Measurements from ENCODE around the gene ABR. TPM values are rescaled to one million over a fixed set of nuclear protein-coding genes. Genes with fewer than 3 reads are reported as not detected.

Gene ABR
- total and polyA plus RNA-seq, 3 donors from 2014 or later: 30.6 to 52.7 (median 42.1) TPM

- WGBS, 2 donors: 88 to 89% methylated on average over 45 to 57 of the region's 57 CpGs
- TF ChIP-seq POLR2A (IDR thresholded peaks at IDR 0.05) (no peak), CTCF (IDR thresholded peaks at IDR 0.05) (no peak)
- Histone ChIP-seq H3K9me3 (no peaks in the 10 kb centered on the region), H3K27ac (no peak overlapping the region), H3K4me1 (peaks cover 11% of the 10 kb centered on the region), H3K36me3 (ENCODE audit: low read depth, missing control alignments) (no peaks in the 10 kb centered on the region), H3K27me3 (no peaks in the 10 kb centered on the region), H3K4me3 (no peak overlapping the region)
- no peak for DNase-seq
- intact Hi-C loops (cut with DNase I; ENCODE audit: low total_unique reads): no loop called here
Measured at GRCh38 chr17:1011760-1012735, 167.7 kb downstream of the ABR start.

- Histone ChIP-seq H3K4me3 (no peak overlapping the region), H3K9me3 (no peaks in the 10 kb centered on the region), H3K36me3 (ENCODE audit: low read depth, missing control alignments) (no peaks in the 10 kb centered on the region), H3K4me1 (peaks cover 14% of the 10 kb centered on the region), H3K27ac (no peak overlapping the region), H3K27me3 (no peaks in the 10 kb centered on the region)
- TF ChIP-seq POLR2A (IDR thresholded peaks at IDR 0.05): no peak
- no peak for TF ChIP-seq CTCF (IDR thresholded peaks at IDR 0.05)
- intact Hi-C loops (cut with DNase I; ENCODE audit: low total_unique reads): no loop called here
- no peak for DNase-seq
- WGBS, 2 donors: 91% methylated on average over 9 to 10 of the region's 10 CpGs
Measured at GRCh38 chr17:1011138-1011537, 168.6 kb downstream of the ABR start.

GRCh38 chr17:1010586-1010985 is 169.2 kb downstream of the ABR start:
- no peaks in the 10 kb centered on the region for H3K36me3 ChIP-seq (ENCODE audit: low read depth, missing control alignments)

GRCh38 chr17:1010086-1010450 is 169.7 kb downstream of the ABR start:
- Histone ChIP-seq H3K4me3 (no peak overlapping the region), H3K27ac (no peak overlapping the region), H3K27me3 (no peaks in the 10 kb centered on the region), H3K4me1 (peaks cover 23% of the 10 kb centered on the region), H3K36me3 (ENCODE audit: low read depth, missing control alignments) (no peaks in the 10 kb centered on the region), H3K9me3 (no peaks in the 10 kb centered on the region)
- no peak for TF ChIP-seq CTCF (IDR thresholded peaks at IDR 0.05)
- no peak for TF ChIP-seq POLR2A (IDR thresholded peaks at IDR 0.05)
- WGBS, 2 donors: 60 to 88% methylated on average over 1 to 10 of the region's 10 CpGs
- intact Hi-C loops (cut with DNase I; ENCODE audit: low total_unique reads): no loop called here
- DNase-seq: no peak

More at GRCh38 chr17:1010586-1010985, 169.2 kb downstream of the ABR start:
- peaks cover 20% of the 10 kb centered on the region for H3K4me1 ChIP-seq
- no peak for DNase-seq
- no peaks in the 10 kb centered on the region for H3K27me3 ChIP-seq
- TF ChIP-seq CTCF (IDR thresholded peaks at IDR 0.05) (no peak), POLR2A (IDR thresholded peaks at IDR 0.05) (no peak)
- no peak overlapping the region for H3K27ac ChIP-seq
- H3K4me3 ChIP-seq: no peak overlapping the region
- 57 to 87% methylated on average over 3 to 14 of the region's 14 CpGs for WGBS, 2 donors
- no peaks in the 10 kb centered on the region for H3K9me3 ChIP-seq
- intact Hi-C loops (cut with DNase I; ENCODE audit: low total_unique reads): no loop called here
